Nephron (organoid): ENCODE measurements around the gene ASTL.
"Not testable (repeated sequence)": the region's sequence is repeated elsewhere in the genome, so short reads cannot be mapped to it uniquely, and the experiment has no call there.

Source experiments
- H3K27ac Mint-ChIP-seq, 3 experiments: 2 replicates each; pipeline ENCODE4 v1.8.0; 2020; ENCODE audit warnings: mixed read lengths in 3 of 3, mild to moderate bottlenecking in 2 of 3, moderate library complexity in 1 of 3
- H3K27me3 Mint-ChIP-seq: 2 replicates; pipeline ENCODE4 v1.8.0; 2021; ENCODE audit warnings: low read depth, mild to moderate bottlenecking, moderate library complexity, mixed read lengths
- H3K36me3 Mint-ChIP-seq: 2 replicates; pipeline ENCODE4 v1.8.0; 2020; ENCODE audit warnings: low read depth, mixed read lengths
- H3K4me1 Mint-ChIP-seq: 2 replicates; pipeline ENCODE4 v1.8.0; 2020; ENCODE audit warnings: mixed read lengths
- H3K4me3 Mint-ChIP-seq, 3 experiments: 2 replicates each; pipeline ENCODE4 v1.8.0; 2020; ENCODE audit warnings: mild to moderate bottlenecking in 3 of 3, mixed read lengths in 3 of 3, moderate library complexity in 2 of 3
- H3K9me3 Mint-ChIP-seq: 2 replicates; pipeline ENCODE4 v1.8.0; 2020; ENCODE audit warnings: mixed read lengths
- TF ChIP-seq, protein P1 (sequence below), 3 experiments: fragments of 200-600 bp; sonication (generic); IDR thresholded peaks; one replicate each; pipeline ENCODE4 v1.5.0; 2021; ENCODE audit warnings: antibody characterized with exemption in 3 of 3; ENCODE audit not compliant: unreplicated experiment in 3 of 3

The ASTL gene

GRCh38 chr2:96163768-96164429, 25.6 kb upstream of the ASTL start:
- TF ChIP-seq, protein P1, sequence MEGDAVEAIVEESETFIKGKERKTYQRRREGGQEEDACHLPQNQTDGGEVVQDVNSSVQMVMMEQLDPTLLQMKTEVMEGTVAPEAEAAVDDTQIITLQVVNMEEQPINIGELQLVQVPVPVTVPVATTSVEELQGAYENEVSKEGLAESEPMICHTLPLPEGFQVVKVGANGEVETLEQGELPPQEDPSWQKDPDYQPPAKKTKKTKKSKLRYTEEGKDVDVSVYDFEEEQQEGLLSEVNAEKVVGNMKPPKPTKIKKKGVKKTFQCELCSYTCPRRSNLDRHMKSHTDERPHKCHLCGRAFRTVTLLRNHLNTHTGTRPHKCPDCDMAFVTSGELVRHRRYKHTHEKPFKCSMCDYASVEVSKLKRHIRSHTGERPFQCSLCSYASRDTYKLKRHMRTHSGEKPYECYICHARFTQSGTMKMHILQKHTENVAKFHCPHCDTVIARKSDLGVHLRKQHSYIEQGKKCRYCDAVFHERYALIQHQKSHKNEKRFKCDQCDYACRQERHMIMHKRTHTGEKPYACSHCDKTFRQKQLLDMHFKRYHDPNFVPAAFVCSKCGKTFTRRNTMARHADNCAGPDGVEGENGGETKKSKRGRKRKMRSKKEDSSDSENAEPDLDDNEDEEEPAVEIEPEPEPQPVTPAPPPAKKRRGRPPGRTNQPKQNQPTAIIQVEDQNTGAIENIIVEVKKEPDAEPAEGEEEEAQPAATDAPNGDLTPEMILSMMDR (IDR thresholded peaks at IDR 0.05; ENCODE audit: unreplicated experiment in 3 of 3) = no peak
- Mint-ChIP-seq H3K27me3 (peaks cover 7% of the 10 kb centered on the region), H3K27ac (peak overlapping the region; percentile 86 to 92 (median 89)), H3K9me3 (peaks cover 5% of the 10 kb centered on the region), H3K36me3 (no peaks in the 10 kb centered on the region), H3K4me1 (peaks cover 42% of the 10 kb centered on the region), H3K4me3 (peak overlapping the region; percentile 13 to 51 (median 40))

DNA sequence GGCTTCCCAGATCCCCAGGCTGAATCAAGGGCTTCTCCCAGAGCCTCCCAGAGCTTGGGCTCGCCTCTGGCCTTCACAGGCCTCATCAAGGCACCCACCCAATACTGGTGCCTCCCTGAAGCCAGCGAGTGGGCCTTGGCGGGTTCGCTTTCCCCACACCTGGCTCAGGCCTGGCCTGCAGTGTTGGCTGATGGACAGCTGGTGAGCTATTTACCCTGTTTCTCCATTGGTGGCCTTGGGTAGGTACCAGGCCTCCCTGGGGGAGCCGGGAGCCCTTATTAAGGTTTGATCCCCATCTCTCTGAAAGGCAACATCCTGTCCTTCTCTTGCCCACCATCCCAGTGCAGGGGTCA, 25.1 kb upstream of the ASTL start:
- Mint-ChIP-seq H3K4me1 (peaks cover 43% of the 10 kb centered on the region), H3K36me3 (no peaks in the 10 kb centered on the region), H3K9me3 (peaks cover 5% of the 10 kb centered on the region), H3K27me3 (peaks cover 7% of the 10 kb centered on the region), H3K4me3 (no peak overlapping the region), H3K27ac (peak overlapping the region; percentile 86 to 92 (median 89))
- TF ChIP-seq, protein P1 (IDR thresholded peaks at IDR 0.05; ENCODE audit: unreplicated experiment in 3 of 3) = no peak

DNA sequence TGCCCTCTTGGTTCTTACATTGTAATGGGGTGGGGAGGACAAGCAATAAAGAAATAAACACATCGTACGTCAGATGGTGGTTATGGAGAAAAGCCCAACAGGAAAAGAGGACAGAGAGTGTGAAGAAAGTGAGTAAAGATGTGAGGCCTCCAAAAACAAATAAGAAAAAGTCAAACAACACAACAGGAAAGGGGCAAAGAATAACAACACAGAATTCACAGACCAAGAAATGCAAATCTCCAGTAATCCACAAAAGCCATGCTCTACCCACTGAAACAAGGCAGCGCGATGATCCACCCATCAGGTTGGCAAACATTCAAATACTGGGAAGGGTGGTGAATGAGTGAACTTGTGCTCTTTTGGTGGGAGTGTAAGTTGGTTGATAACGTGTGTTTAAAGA, 23.6 kb upstream of the ASTL start:
- no peaks in the 10 kb centered on the region for H3K36me3 Mint-ChIP-seq
- TF ChIP-seq, protein P1 (IDR thresholded peaks at IDR 0.05; ENCODE audit: unreplicated experiment in 3 of 3) = no peak
- no peak overlapping the region for H3K4me3 Mint-ChIP-seq
- H3K27ac Mint-ChIP-seq = peak overlapping the region; percentile 34 to 68 (median 59)
- peaks cover 40% of the 10 kb centered on the region for H3K4me1 Mint-ChIP-seq
- peaks cover 5% of the 10 kb centered on the region for H3K9me3 Mint-ChIP-seq
- peaks cover 9% of the 10 kb centered on the region for H3K27me3 Mint-ChIP-seq

DNA sequence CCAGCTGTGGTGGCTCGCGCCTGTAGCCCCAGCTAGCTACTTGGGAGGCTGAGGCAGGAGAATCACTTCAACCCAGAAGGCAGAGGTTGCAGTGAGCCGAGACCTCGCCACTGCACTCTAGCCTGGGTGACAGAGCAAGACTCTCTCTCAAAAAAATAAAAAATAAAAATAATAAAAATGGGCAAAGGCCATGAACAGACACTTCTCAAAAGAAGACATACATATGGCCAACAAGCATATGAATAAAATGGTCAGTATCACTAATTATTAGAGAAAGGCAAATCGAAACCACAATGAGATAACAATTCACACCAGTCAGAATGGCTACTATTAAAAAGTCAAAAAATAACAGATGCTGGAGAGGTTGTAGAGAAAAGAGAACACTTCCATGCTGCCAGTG, 22.1 kb upstream of the ASTL start:
- Mint-ChIP-seq H3K27me3 (peaks cover 11% of the 10 kb centered on the region), H3K4me1 (peaks cover 44% of the 10 kb centered on the region)
- not testable (repeated sequence) for H3K27ac Mint-ChIP-seq, H3K4me3 Mint-ChIP-seq, H3K9me3 Mint-ChIP-seq, H3K36me3 Mint-ChIP-seq

DNA sequence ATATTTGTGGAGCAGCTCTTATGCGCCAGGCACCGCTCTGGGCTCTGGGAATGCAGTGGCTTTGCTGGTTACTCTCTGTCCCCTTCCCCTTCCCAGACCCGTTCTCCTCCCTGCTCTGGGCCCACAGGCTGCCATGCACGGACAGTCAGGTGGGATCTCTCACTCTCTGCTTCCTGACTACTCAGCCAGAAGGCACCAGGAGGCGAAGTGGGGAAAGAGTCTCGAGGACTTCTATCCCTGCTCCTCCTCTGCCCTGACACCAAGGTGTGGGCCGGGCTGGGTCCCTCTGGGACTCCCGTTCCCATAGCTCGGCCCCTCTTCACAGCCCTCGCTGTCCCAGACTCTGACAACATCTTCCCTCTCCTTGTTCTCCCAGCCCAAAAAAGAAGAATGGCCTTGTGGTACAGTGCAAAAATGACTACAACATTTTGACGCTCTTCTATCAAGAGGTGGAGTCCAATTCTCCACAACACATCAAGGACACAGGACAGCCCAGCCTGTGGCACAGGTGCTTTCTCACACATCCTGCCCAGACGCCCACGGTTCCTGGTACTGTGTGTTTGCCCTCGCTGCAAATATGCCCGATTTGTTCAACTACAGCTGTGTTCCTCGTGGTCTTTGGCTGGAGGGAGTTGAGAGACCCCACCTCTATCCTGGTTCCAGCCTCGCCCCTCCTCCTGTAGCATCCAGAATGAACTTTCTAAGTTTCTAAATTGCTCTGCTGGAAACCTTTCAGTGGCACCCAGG, 21.0 kb upstream of the ASTL start:
- Mint-ChIP-seq H3K27ac (peak overlapping the region in 2 of 3 experiments; percentile 25 to 30), H3K4me1 (peaks cover 36% of the 10 kb centered on the region), H3K9me3 (peaks cover 5% of the 10 kb centered on the region), H3K27me3 (peaks cover 18% of the 10 kb centered on the region), H3K4me3 (no peak overlapping the region), H3K36me3 (no peaks in the 10 kb centered on the region)
- TF ChIP-seq, protein P1 (IDR thresholded peaks at IDR 0.05; ENCODE audit: unreplicated experiment in 3 of 3) = no peak

GRCh38 chr2:96158554-96158940, 20.2 kb upstream of the ASTL start:
- Mint-ChIP-seq H3K4me3 (no peak overlapping the region), H3K27me3 (peaks cover 18% of the 10 kb centered on the region), H3K4me1 (peaks cover 32% of the 10 kb centered on the region), H3K9me3 (peaks cover 5% of the 10 kb centered on the region), H3K36me3 (no peaks in the 10 kb centered on the region), H3K27ac (no peak overlapping the region)
- TF ChIP-seq, protein P1 (IDR thresholded peaks at IDR 0.05; ENCODE audit: unreplicated experiment in 3 of 3) = no peak
